Effector memory CD8-positive, alpha-beta T cell (primary cell): ENCODE data around the gene TGFB2.

Source experiments
- ATAC-seq: fragments of 150-1000 bp; cut with Tn5 transposase; replicated peaks from 2 replicates; pipeline ENCODE4 v1.10.0; 2021; ENCODE audit warnings: mild to moderate bottlenecking, moderate library complexity
- DNase-seq, 3 experiments: peaks; one replicate each; pipeline ENCODE4 v3.0.0; 2021
- H3K27ac Mint-ChIP-seq, 2 donors: one replicate each; pipeline ENCODE4 v1.8.0; 2022; ENCODE audit warnings: mild to moderate bottlenecking in 2 of 2, mixed read lengths in 2 of 2, moderate library complexity in 2 of 2
- H3K27me3 Mint-ChIP-seq, 2 donors: one replicate each; pipeline ENCODE4 v1.8.0; 2022; ENCODE audit warnings: mixed read lengths in 2 of 2
- H3K36me3 Mint-ChIP-seq: one replicate; pipeline ENCODE4 v1.8.0; 2022; ENCODE audit warnings: mild to moderate bottlenecking, moderate library complexity, mixed read lengths; ENCODE audit not compliant: insufficient read depth
- H3K4me1 Mint-ChIP-seq, 2 donors: one replicate each; pipeline ENCODE4 v1.8.0; 2022; ENCODE audit warnings: low read depth in 2 of 2, mixed read lengths in 2 of 2
- H3K4me3 Mint-ChIP-seq, 2 donors: one replicate each; pipeline ENCODE4 v1.8.0; 2022; ENCODE audit warnings: mild to moderate bottlenecking in 2 of 2, mixed read lengths in 2 of 2, moderate library complexity in 2 of 2
- H3K9me3 Mint-ChIP-seq, 2 donors: one replicate each; pipeline ENCODE4 v1.8.0; 2022; ENCODE audit warnings: mixed read lengths in 2 of 2

Gene TGFB2

DNA sequence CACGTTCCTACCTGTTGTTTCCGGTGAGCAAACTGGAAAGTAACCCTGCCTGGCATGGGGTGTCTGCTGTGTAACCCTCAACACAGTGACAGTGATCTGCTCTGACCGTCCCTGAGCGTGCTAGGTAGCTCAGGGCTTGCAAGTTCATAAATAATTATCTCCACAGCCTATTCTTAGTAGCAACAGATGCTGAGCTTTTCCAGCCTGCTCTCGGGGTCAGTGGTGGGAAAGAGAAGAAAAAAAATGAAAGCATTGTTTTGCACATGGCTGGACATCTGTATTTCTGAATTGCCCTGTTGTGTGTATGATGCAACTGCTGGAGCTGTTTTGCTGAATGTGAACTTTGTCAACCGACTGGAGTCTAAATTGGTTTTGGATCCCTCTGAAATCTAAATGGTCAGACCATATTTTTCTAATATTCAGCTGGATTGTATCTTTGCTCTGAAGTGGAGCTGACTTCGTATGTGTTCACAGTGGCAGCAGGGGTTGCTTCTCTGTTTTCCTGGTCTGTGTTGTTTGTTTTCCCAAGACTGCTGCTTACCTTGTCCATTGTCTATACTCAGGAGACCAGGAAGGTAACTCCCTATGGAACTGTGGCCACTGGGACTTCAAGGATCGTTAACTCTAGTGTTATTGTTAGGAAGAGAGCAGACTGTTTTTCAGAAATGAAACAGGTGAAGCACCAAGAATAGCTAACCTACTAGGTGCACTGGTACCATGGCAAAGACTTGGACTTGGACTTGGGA, 27.0 kb downstream of the TGFB2 start:
- Mint-ChIP-seq H3K36me3 (peaks cover 2% of the 10 kb centered on the region), H3K27me3 (peaks cover 34 to 44% of the 10 kb centered on the region in 2 donors), H3K4me3 (no peak overlapping the region), H3K27ac (no peak overlapping the region), H3K9me3 (no peaks in the 10 kb centered on the region), H3K4me1 (peaks cover 2 to 8% of the 10 kb centered on the region in 2 donors)
- DNase-seq (no peak), ATAC-seq (no peak)

DNA sequence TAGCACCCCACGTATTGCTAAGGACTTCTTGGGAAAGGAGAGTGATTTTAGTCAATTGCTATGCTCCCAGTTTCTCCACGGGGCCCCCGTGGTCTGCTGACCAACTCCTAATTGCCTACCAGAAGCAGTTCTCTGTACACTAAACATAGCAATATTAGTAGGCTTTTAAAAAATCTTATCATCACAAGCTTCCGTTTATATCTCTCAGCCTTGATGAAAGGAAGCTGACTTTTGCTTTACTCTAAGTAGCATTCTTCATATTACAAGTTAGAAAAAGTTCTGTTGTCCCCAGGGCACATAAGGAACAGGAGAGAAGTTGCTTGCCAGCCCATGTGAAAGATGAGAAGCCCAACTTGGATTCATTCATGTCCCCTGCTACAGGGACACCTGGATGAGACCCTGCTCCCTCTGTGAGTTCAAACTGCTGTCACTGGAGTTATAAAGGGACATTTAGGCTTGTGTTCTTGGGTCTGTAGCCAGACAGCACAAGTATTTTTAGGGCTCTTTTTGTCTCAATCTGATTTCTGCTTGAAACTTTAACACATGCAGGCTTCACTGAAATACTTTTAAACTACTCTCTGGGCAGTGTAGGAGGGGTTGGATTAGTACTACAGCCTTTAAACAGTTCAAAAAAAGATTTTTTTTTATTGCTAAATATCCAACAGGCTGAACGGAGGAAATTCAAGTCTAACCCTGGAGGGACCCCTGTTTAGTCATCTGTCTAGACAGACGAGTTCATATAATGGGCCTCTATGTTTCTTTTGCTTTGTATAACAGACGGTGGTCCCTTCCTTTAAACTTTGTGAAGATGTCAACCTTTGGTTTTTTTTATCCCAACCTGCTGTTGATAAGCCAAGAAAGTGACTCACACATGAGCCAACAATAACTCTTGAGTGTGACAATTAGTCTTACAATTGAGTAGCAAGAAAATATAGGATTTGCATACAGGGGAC, 29.5 kb downstream of the TGFB2 start:
- Mint-ChIP-seq H3K9me3 (no peaks in the 10 kb centered on the region), H3K4me3 (no peak overlapping the region), H3K4me1 (peaks cover 8 to 14% of the 10 kb centered on the region in 2 donors), H3K27me3 (peaks cover 38 to 53% of the 10 kb centered on the region in 2 donors), H3K36me3 (peaks cover 6% of the 10 kb centered on the region), H3K27ac (no peak overlapping the region)
- DNase-seq (no peak), ATAC-seq (no peak)

DNA sequence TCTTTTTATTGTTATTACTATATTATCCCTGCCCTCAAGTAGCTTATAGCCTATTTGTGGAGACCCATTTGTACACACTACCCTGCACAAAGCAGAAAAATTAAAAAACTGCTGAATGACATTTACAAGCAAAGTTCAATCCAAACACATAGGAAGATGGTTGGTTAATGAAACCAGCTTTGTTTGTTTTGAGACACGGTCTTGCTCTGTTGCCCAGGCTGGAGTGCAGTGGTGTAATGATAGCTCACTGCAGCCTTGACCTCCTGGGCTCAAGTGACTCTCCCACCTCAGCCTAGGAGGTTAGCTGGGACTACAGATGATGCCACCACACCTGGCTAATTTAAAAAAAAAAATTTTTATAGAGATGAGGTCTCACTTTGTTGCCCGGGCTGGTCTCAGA, 31.6 kb downstream of the TGFB2 start:
- Mint-ChIP-seq H3K4me3 (no peak overlapping the region), H3K9me3 (no peaks in the 10 kb centered on the region), H3K36me3 (peaks cover 6% of the 10 kb centered on the region), H3K27me3 (peaks cover 46 to 62% of the 10 kb centered on the region in 2 donors), H3K4me1 (peaks cover 8 to 14% of the 10 kb centered on the region in 2 donors), H3K27ac (peak overlapping the region in 1 of 2 donors; percentile 57)
- DNase-seq, result no peak
- ATAC-seq, result no peak

DNA sequence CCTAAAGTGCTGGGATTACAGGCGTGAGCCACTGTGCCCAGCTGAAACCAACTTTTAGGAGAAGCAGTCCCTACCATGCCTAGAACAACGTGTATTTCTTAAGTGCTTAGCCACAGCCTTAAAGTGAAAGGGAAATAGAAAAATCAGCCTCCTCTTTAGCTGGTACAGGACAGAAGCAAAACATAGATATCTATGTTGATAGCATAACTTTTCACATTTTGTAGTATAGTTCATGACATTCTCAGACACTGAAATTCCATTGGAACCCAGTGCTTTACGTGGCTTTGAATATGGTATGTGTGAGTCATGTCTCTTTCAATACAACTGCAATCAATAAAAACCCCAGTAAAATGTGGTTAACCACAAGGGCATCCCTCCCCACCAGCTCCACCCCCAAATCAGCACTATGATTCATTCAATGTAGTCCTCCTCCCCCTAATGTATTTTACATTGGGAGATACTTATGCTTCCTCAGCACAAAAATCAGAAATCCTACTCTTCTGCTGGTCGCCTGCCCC, 32.1 kb downstream of the TGFB2 start:
- no peaks in the 10 kb centered on the region for H3K9me3 Mint-ChIP-seq
- H3K36me3 Mint-ChIP-seq, result peaks cover 6% of the 10 kb centered on the region
- peaks cover 8 to 14% of the 10 kb centered on the region in 2 donors for H3K4me1 Mint-ChIP-seq
- peak overlapping the region in 1 of 2 donors; percentile 57 for H3K27ac Mint-ChIP-seq
- ATAC-seq (peak; percentile 95), DNase-seq (peak; percentile 4 to 8 (median 6))
- H3K27me3 Mint-ChIP-seq, result peaks cover 41 to 62% of the 10 kb centered on the region in 2 donors
- peak overlapping the region in 1 of 2 donors; percentile 25 for H3K4me3 Mint-ChIP-seq

DNA sequence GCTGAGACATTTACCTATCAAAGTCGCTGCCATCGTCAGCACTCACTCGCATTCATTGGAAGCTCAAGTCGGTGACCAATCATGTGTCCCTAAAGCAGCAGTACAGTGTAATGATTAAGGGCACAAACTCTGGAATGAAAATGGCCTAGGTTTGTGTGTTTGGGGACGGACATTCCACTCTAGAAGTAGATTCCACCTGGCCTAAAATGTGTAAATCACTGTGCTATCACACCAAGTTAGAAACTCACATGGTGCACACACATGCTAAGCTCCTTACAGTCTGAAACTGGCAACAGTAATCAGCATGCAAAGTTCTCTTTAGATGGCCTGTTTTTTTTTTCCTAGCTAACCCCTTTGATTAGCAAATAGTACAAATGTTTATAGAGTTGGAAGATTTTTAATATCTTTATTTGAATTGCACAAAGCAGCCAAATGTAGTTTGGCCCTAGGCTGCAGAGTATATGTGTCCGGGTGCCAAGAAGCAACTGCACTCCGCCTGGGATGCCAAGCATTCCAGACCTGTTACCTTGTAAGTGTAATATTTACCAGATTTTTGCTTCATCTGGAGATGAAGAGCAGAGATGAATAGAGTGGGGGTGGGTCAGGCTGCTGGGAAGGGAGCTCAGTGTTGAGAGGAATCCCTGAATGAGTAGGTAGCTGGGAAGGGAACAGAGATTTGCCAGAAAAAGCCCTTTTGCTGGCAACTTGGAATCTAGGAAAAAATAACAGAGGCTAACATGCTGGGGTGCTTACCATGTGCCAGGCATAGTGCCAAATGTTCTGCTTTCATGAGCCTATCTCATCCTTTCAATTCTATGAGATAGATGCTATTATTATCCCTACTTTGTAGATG, 35.2 kb downstream of the TGFB2 start:
- H3K9me3 Mint-ChIP-seq, result no peaks in the 10 kb centered on the region
- ATAC-seq (no peak), DNase-seq (no peak)
- H3K4me1 Mint-ChIP-seq, result peaks cover 8 to 14% of the 10 kb centered on the region in 2 donors
- H3K27me3 Mint-ChIP-seq, result peaks cover 37 to 62% of the 10 kb centered on the region in 2 donors
- H3K36me3 Mint-ChIP-seq, result peaks cover 6% of the 10 kb centered on the region
- H3K27ac Mint-ChIP-seq, result no peak overlapping the region
- no peak overlapping the region for H3K4me3 Mint-ChIP-seq

DNA sequence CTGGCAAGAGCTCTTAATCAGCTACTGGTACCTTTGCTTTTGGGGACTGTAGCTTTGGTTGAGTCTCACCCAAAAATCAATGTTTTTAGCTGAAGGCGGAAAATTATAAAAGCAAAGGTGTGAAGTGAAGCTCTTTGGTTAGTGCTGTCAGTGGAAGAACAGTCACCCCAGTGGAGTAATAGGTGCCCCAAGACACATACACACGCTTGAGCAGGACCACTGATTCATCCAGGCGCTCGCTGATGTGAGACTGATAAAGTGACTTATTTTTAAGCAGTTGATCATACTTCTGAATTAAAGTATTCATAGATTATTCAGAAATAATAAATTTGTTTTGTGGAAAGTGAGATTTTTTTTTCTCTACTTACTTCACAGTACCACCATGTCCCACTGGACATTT, 37.1 kb downstream of the TGFB2 start:
- no peak for ATAC-seq
- Mint-ChIP-seq H3K4me3 (no peak overlapping the region), H3K36me3 (peaks cover 3% of the 10 kb centered on the region), H3K27me3 (peaks cover 34 to 64% of the 10 kb centered on the region in 2 donors), H3K27ac (no peak overlapping the region), H3K4me1 (peaks cover 5 to 6% of the 10 kb centered on the region in 2 donors), H3K9me3 (no peaks in the 10 kb centered on the region)
- DNase-seq, result no peak

DNA sequence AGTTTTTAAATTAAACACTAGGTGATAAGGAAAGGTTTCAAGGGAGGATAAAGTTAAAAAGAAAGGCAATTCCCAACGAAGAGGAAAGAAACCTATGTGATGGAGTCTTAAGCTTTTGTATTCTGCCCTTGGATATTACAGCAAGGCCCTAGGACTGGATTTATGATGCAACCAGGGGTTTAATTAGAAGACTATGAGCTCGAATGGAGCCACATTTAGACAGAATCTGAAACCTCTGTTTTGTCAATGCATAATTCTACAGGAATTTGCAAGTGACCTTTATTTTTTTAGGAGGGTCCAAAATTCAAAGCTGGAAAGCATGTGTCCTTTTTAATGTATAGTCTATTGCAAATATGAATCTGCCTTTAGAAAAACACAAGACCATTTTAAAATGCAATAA, 37.9 kb downstream of the TGFB2 start:
- no peaks in the 10 kb centered on the region for H3K4me1 Mint-ChIP-seq
- no peak overlapping the region for H3K27ac Mint-ChIP-seq
- peaks cover 34 to 67% of the 10 kb centered on the region in 2 donors for H3K27me3 Mint-ChIP-seq
- no peak for ATAC-seq
- H3K4me3 Mint-ChIP-seq, result no peak overlapping the region
- no peaks in the 10 kb centered on the region for H3K9me3 Mint-ChIP-seq
- H3K36me3 Mint-ChIP-seq, result no peaks in the 10 kb centered on the region
- no peak for DNase-seq

DNA sequence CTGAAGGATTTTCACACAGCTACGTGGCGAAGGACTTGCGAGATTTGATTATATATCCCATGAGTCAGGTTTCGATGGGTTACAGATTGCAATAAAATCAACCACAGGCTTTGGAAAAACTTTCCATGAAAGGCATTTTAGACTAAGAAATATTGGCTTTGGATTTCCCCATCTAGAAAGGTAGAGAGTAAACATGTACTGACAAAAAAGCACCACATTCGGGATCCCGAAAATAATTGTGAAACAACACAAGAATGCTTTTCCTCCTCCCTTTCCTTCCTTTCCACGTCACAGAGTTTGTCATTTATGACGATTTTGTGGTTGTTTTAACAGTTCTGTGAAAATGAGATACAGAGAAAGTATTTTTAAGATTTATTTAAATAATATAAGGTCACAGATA, 38.5 kb downstream of the TGFB2 start:
- no peaks in the 10 kb centered on the region for H3K4me1 Mint-ChIP-seq
- peaks cover 34 to 73% of the 10 kb centered on the region in 2 donors for H3K27me3 Mint-ChIP-seq
- no peak for DNase-seq
- H3K36me3 Mint-ChIP-seq, result no peaks in the 10 kb centered on the region
- no peak overlapping the region for H3K27ac Mint-ChIP-seq
- ATAC-seq, result no peak
- no peaks in the 10 kb centered on the region for H3K9me3 Mint-ChIP-seq
- no peak overlapping the region for H3K4me3 Mint-ChIP-seq

DNA sequence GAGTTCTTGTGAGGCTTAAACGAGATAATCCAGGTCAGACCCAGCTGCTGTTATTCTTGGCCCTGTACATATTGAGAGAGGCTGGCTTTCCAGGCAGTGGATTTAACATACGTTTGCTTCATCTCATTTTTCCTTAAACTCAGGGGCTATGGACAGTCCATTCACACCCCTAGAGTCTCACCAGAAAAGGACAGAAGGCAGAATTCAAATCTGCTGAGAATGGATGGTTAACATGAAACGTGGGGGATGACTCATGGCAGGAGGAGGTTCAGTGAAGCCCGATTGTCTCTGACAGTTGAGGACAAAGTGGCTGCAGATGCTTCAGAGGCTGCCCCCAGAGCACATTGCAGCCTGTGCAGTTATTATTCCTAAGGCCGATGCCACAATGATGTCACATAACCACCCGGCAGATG, 39.5 kb downstream of the TGFB2 start:
- Mint-ChIP-seq H3K4me3 (no peak overlapping the region), H3K9me3 (no peaks in the 10 kb centered on the region), H3K27me3 (peaks cover 30 to 72% of the 10 kb centered on the region in 2 donors), H3K4me1 (no peaks in the 10 kb centered on the region), H3K36me3 (no peaks in the 10 kb centered on the region), H3K27ac (no peak overlapping the region)
- DNase-seq (no peak), ATAC-seq (no peak)

DNA sequence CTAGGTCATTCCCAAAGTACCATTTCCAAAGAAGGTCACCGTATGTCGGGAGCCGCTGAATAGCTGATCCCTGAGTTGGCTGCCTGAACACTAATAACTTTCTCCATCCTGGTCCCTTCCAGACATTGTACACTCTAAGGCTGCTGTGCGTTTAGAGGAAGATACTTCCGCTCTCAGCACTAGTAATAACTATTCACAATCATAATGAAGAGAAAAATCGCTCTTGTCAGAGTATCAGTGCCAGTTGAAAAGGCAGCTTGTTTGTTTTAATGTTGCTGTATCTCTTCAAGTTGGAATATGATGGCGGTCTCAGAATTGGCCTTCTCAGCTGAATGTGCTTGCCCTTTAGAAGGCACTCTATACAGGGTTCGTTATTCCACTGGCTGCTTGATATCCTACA, 43.5 kb downstream of the TGFB2 start:
- Mint-ChIP-seq H3K27me3 (peaks cover 40 to 57% of the 10 kb centered on the region in 2 donors), H3K4me3 (no peak overlapping the region), H3K27ac (no peak overlapping the region), H3K36me3 (no peaks in the 10 kb centered on the region), H3K9me3 (no peaks in the 10 kb centered on the region), H3K4me1 (no peaks in the 10 kb centered on the region)
- no peak for ATAC-seq
- no peak for DNase-seq

DNA sequence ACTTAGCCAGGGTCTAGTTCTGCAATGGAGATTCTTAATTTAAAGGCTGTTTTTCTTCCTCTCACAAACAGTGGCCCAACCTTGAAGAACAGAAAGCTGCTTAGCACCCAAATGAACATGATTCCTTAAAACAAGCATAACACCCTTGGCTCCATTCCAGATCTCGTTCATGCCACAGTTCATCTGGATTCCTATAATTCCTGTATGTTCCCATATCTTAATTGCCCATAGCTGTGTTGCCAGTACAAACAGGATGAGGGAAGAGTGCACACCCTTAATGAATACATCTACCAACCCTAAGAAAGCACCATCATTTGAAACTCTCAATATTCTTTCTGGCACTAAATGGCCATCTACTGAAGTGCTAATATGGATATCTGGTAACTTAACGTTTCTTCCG, 45.5 kb downstream of the TGFB2 start:
- Mint-ChIP-seq H3K9me3 (no peaks in the 10 kb centered on the region), H3K36me3 (no peaks in the 10 kb centered on the region), H3K27ac (no peak overlapping the region), H3K27me3 (peaks cover 25 to 42% of the 10 kb centered on the region in 2 donors), H3K4me1 (no peaks in the 10 kb centered on the region), H3K4me3 (no peak overlapping the region)
- DNase-seq (no peak), ATAC-seq (no peak)

DNA sequence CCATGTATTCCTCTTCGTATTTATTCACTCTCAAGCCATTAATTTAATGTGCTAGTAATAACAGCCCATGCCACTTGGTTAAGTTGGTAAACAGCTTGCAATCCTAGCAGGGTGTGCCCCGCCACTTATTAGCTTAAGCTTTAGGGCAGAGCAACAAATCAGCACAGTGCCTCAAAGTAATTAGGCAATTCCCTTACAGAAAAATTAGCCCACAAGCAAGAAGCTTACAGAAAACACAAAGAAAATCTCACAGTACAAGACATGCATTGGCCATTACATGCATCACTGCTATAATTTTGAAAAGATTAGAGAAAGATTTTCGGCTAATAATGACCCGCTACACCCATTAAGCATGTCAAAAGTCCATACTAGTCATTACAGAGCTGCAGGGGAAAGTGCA, 47.6 kb downstream of the TGFB2 start:
- Mint-ChIP-seq H3K4me1 (no peaks in the 10 kb centered on the region), H3K36me3 (no peaks in the 10 kb centered on the region), H3K4me3 (no peak overlapping the region), H3K27ac (no peak overlapping the region), H3K27me3 (peaks cover 22 to 38% of the 10 kb centered on the region in 2 donors), H3K9me3 (no peaks in the 10 kb centered on the region)
- DNase-seq (no peak), ATAC-seq (no peak)

DNA sequence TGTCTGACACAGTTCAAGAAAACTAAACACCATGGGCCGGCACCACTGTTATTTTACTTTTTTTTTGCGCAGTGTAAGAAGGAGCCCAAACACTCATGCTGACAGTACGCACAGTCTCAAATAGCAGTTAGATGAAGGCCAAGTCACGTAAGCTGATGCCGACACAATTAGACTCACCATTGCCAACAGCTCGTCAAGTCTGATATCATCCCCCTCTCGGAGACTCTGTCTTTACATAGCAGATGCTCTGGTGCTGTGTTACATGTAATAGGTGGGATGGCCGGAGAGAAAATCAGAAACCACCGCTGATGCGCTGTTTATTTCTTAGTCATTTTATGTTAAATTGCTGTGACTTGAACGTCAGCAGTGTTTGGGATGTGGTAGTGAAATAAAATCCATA, 49.3 kb downstream of the TGFB2 start:
- H3K4me3 Mint-ChIP-seq, result no peak overlapping the region
- no peaks in the 10 kb centered on the region for H3K4me1 Mint-ChIP-seq
- ATAC-seq (no peak), DNase-seq (no peak)
- peaks cover 26 to 32% of the 10 kb centered on the region in 2 donors for H3K27me3 Mint-ChIP-seq
- H3K36me3 Mint-ChIP-seq, result no peaks in the 10 kb centered on the region
- no peaks in the 10 kb centered on the region for H3K9me3 Mint-ChIP-seq
- no peak overlapping the region for H3K27ac Mint-ChIP-seq
